ENCODE data around the gene HIP1R.

- TF ChIP-seq POLR2A (IDR thresholded peaks at IDR 0.05) (no peak), CTCF (IDR thresholded peaks at IDR 0.05) (no peak), POLR2AphosphoS5 (IDR thresholded peaks at IDR 0.05) (no peak)
These were observed 26.9 kb downstream of the HIP1R start for GRCh38 chr12:122862110-122862634.

Data from upper lobe of left lung (tissue), 4 donors.